Stimulated activated CD8-positive, alpha-beta memory T cell treated with anti-CD3 and anti-CD28 coated beads, Interleukin-2, amount 100 ng/mL, for 48 hours (primary cell): ENCODE data around the gene ZBTB8B.
"Not testable (repeated sequence)": the region's sequence is repeated elsewhere in the genome, so short reads cannot be mapped to it uniquely, and the experiment has no call there.

Experiments
- DNase-seq, 2 donors: peaks; one replicate each; pipeline ENCODE4 v3.0.0-alpha.2; 2020; ENCODE audit warnings: low read depth in 2 of 2

Gene ZBTB8B

GRCh38 chr1:32464716-32465577 lies at the start of gene ZBTB8B:
Gene ZBTB8B (plus strand): TSS chr1:32465072. CDS start chr1:32470625, 5,553 bp downstream.
- peak; percentile 23 to 46 for DNase-seq

GRCh38 chr1:32421775-32422174 lies 43.1 kb upstream of the ZBTB8B start:
- no peak for DNase-seq

GRCh38 chr1:32426489-32427255 lies 38.2 kb upstream of the ZBTB8B start:
- no peak for DNase-seq

- DNase-seq = no peak
These were observed 37.5 kb upstream of the ZBTB8B start for GRCh38 chr1:32427264-32427963.

- DNase-seq = no peak
These were observed 33.0 kb upstream of the ZBTB8B start for GRCh38 chr1:32431736-32432400.

GRCh38 chr1:32438136-32438535 lies 26.7 kb upstream of the ZBTB8B start:
- no peak for DNase-seq

GRCh38 chr1:32438777-32439176 lies 26.1 kb upstream of the ZBTB8B start:
- DNase-seq = not testable (repeated sequence)

GRCh38 chr1:32441467-32441866 lies 23.4 kb upstream of the ZBTB8B start:
- DNase-seq = not testable (repeated sequence)

GRCh38 chr1:32447469-32448185 lies 17.2 kb upstream of the ZBTB8B start:
- DNase-seq = no peak

- peak; percentile 30 to 34 for DNase-seq
These were observed 16.6 kb upstream of the ZBTB8B start for GRCh38 chr1:32448186-32448772.

- DNase-seq = no peak
These were observed 16.0 kb upstream of the ZBTB8B start for GRCh38 chr1:32448773-32449456.

- DNase-seq = not testable (repeated sequence)
These were observed 15.4 kb upstream of the ZBTB8B start for GRCh38 chr1:32449457-32449831.

- no peak for DNase-seq
These were observed 10.1 kb upstream of the ZBTB8B start for GRCh38 chr1:32454726-32455125.

- DNase-seq = no peak
These were observed 8.9 kb upstream of the ZBTB8B start for GRCh38 chr1:32455958-32456357.

- not testable (repeated sequence) for DNase-seq
These were observed 6.1 kb upstream of the ZBTB8B start for GRCh38 chr1:32458798-32459197.

GRCh38 chr1:32462977-32463376 lies 1.9 kb upstream of the ZBTB8B start:
- DNase-seq = not testable (repeated sequence)

GRCh38 chr1:32464191-32464715 lies 619 bp upstream of the ZBTB8B start:
- no peak for DNase-seq

- no peak for DNase-seq
These were observed 684 bp downstream of the ZBTB8B start for GRCh38 chr1:32465578-32465933.

- DNase-seq = no peak
These were observed 1.9 kb downstream of the ZBTB8B start for GRCh38 chr1:32466761-32467160.

GRCh38 chr1:32468791-32469190 lies 3.9 kb downstream of the ZBTB8B start:
- no peak for DNase-seq
